PC-3 (cell line): Measurements from ENCODE around the gene ZNFX1.

Source experiments
- CTCF ChIP-seq: fragments of 300-600 bp; sonication (generic); conservative IDR thresholded peaks from 2 replicates; pipeline ENCODE4 v1.5.1; 2017; ENCODE audit warnings: antibody characterized with exemption, low read depth, mild to moderate bottlenecking, low read length
- EZH2phosphoT487 ChIP-seq: fragments of 300-600 bp; sonication (generic); IDR thresholded peaks from 2 replicates; pipeline ENCODE4 v1.6.1; 2018; ENCODE audit warnings: mild to moderate bottlenecking, antibody characterized with exemption, low read length, borderline replicate concordance

GRCh38 chr20:49231471-49231870 lies 46.4 kb downstream of the ZNFX1 start:
- TF ChIP-seq CTCF = no peak
- TF ChIP-seq EZH2phosphoT487 = no peak
